HEK293 (cell line): ENCODE results near the gene UPB1.
"Not testable (repeated sequence)": the region's sequence is repeated elsewhere in the genome, so short reads cannot be mapped to it uniquely, and the experiment has no call there.

Source experiments
- CTCF ChIA-PET: fragments of 350-600 bp; formaldehyde crosslinking; extraction: SDS; loops from one replicate; lab custom pipeline; 2021; ENCODE audit warnings: antibody characterized with exemption; lab: Yijun Ruan, JAX
- POLR2A ChIA-PET: fragments of 300-600 bp; formaldehyde crosslinking; extraction: SDS; loops from one replicate; lab custom pipeline; 2020; ENCODE audit warnings: antibody characterized with exemption, inconsistent platforms; lab: Yijun Ruan, JAX
- H3K27ac ChIP-seq: fragments of 200-500 bp; sonication (Bioruptor generic); 2 replicates; pipeline ENCODE4 v1.5.1; 2014; ENCODE audit warnings: low read depth, low read length, control low read depth, inconsistent platforms; ENCODE audit errors: extremely low read depth
- H3K36me3 ChIP-seq, 2 experiments: fragments of 200-500 bp in 1 of 2; sonication (Bioruptor generic) in 1 of 2; 1 replicate in 1 of 2; 2 replicates in 1 of 2; pipeline ENCODE4 v1.5.1; 2014 to 2017; ENCODE audit warnings: inconsistent platforms in 2 of 2, low read length in 2 of 2; ENCODE audit not compliant: control insufficient read depth in 2 of 2, insufficient read depth in 1 of 2
- H3K4me1 ChIP-seq: fragments of 200-500 bp; sonication (Bioruptor generic); 2 replicates; pipeline ENCODE4 v1.5.1; 2014; ENCODE audit warnings: mild to moderate bottlenecking, low read length, inconsistent platforms; ENCODE audit not compliant: control insufficient read depth, insufficient read depth
- H3K4me3 ChIP-seq: 2 replicates; pipeline ENCODE4 v1.5.1; 2011; ENCODE audit warnings: low read depth, mild to moderate bottlenecking, control low read depth, low read length, moderate library complexity
- H3K9me3 ChIP-seq: fragments of 200-500 bp; sonication (Bioruptor generic); 2 replicates; pipeline ENCODE4 v1.5.1; 2014; ENCODE audit warnings: low read depth, low read length, inconsistent platforms; ENCODE audit not compliant: control insufficient read depth, insufficient read depth
- FEZF1 ChIP-seq: fragments of 450-650 bp; formaldehyde crosslinking; IDR thresholded peaks from 2 replicates; pipeline ENCODE4 v1.5.1; 2016; ENCODE audit warnings: missing biosample characterization, missing genetic modification characterization
- RBAK ChIP-seq: fragments of 450-650 bp; formaldehyde crosslinking; IDR thresholded peaks from 2 replicates; pipeline ENCODE4 v1.5.1; 2016; ENCODE audit warnings: missing biosample characterization, missing genetic modification characterization
- SCRT2 ChIP-seq: fragments of 450-650 bp; formaldehyde crosslinking; IDR thresholded peaks from 2 replicates; pipeline ENCODE4 v1.5.1; 2016; ENCODE audit warnings: missing biosample characterization, missing genetic modification characterization
- SP3 ChIP-seq: fragments of 450-650 bp; formaldehyde crosslinking; IDR thresholded peaks from 2 replicates; pipeline ENCODE4 v1.5.1; 2016; ENCODE audit warnings: missing biosample characterization, missing genetic modification characterization
- ZBTB44 ChIP-seq: fragments of 450-650 bp; IDR thresholded peaks from 2 replicates; pipeline ENCODE4 v1.5.1; 2018; ENCODE audit warnings: missing biosample characterization, mild to moderate bottlenecking, missing genetic modification characterization
- ZNF146 ChIP-seq: fragments of 450-650 bp; formaldehyde crosslinking; IDR thresholded peaks from 2 replicates; pipeline ENCODE4 v1.5.1; 2016; ENCODE audit warnings: missing biosample characterization, missing genetic modification characterization
- ZNF302 ChIP-seq: fragments of 450-650 bp; formaldehyde crosslinking; IDR thresholded peaks from 2 replicates; pipeline ENCODE4 v1.5.1; 2016; ENCODE audit warnings: missing biosample characterization, missing genetic modification characterization, low read depth
- ZNF335 ChIP-seq: fragments of 450-650 bp; formaldehyde crosslinking; conservative IDR thresholded peaks from 2 replicates; pipeline ENCODE4 v1.5.1; 2016; ENCODE audit warnings: missing biosample characterization, missing genetic modification characterization
- ZNF366 ChIP-seq: fragments of 450-650 bp; formaldehyde crosslinking; conservative IDR thresholded peaks from 2 replicates; pipeline ENCODE4 v1.5.1; 2016; ENCODE audit warnings: missing biosample characterization, missing genetic modification characterization
- ZNF391 ChIP-seq: fragments of 450-650 bp; formaldehyde crosslinking; IDR thresholded peaks from 2 replicates; pipeline ENCODE4 v1.5.1; 2016; ENCODE audit warnings: low read depth, missing biosample characterization, missing genetic modification characterization, borderline replicate concordance
- ZNF501 ChIP-seq: fragments of 450-650 bp; formaldehyde crosslinking; IDR thresholded peaks from 2 replicates; pipeline ENCODE4 v1.5.1; 2016; ENCODE audit warnings: missing biosample characterization, missing genetic modification characterization
- ZNF664 ChIP-seq: fragments of 450-650 bp; formaldehyde crosslinking; IDR thresholded peaks from 2 replicates; pipeline ENCODE4 v1.5.1; 2016; ENCODE audit warnings: missing biosample characterization, missing genetic modification characterization
- ZNF677 ChIP-seq: fragments of 450-650 bp; IDR thresholded peaks from 2 replicates; pipeline ENCODE4 v1.5.0; 2018; ENCODE audit warnings: missing biosample characterization, mild to moderate bottlenecking, missing genetic modification characterization, moderate library complexity
- TF ChIP-seq, protein P1 (sequence below): fragments of 450-650 bp; formaldehyde crosslinking; IDR thresholded peaks from 2 replicates; pipeline ENCODE4 v1.5.1; 2016; ENCODE audit warnings: missing biosample characterization, missing genetic modification characterization
- TF ChIP-seq, protein P2 (sequence below): fragments of 450-650 bp; formaldehyde crosslinking; IDR thresholded peaks from 2 replicates; pipeline ENCODE4 v1.5.1; 2016; ENCODE audit warnings: missing biosample characterization, missing genetic modification characterization
- TF ChIP-seq, protein P3 (sequence below): fragments of 450-650 bp; formaldehyde crosslinking; conservative IDR thresholded peaks from 2 replicates; pipeline ENCODE4 v1.5.1; 2016; ENCODE audit warnings: low read depth, missing biosample characterization, missing genetic modification characterization

UPB1 gene

DNA sequence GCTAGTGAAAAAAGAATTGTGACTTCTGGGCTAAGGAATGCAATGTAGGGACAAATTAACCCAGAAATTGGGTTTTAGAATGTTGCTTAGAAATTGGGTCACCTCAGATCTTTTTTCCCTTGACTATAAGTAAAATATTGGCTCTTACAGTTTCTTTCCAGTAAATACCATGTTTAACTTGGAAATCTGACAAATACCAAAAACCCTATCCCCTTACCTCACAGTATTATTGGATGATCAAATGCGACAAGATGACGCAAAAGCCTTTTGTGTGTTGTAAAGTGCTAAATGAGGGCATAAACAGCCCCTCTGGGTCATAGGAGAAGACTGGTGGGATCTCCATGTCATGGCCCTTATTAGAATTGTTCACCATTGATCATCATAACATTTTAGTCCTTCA lies 6.1 kb upstream of the UPB1 start (continued):
- TF ChIP-seq, protein P1, sequence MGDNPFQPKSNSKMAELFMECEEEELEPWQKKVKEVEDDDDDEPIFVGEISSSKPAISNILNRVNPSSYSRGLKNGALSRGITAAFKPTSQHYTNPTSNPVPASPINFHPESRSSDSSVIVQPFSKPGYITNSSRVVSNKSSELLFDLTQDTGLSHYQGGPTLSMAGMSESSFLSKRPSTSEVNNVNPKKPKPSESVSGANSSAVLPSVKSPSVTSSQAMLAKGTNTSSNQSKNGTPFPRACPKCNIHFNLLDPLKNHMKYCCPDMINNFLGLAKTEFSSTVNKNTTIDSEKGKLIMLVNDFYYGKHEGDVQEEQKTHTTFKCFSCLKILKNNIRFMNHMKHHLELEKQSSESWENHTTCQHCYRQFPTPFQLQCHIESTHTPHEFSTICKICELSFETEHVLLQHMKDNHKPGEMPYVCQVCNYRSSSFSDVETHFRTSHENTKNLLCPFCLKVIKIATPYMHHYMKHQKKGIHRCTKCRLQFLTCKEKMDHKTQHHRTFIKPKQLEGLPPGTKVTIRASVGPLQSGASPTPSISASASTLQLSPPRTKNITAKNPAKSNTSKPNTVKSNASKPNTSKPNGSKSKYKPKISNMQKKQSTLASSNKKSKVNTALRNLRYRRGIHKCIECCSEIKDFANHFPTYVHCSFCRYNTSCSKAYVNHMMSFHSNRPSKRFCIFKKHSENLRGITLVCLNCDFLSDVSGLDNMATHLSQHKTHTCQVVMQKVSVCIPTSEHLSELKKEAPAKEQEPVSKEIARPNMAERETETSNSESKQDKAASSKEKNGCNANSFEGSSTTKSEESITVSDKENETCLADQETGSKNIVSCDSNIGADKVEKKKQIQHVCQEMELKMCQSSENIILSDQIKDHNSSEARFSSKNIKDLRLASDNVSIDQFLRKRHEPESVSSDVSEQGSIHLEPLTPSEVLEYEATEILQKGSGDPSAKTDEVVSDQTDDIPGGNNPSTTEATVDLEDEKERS (tag by site-specific recombination) = no peak
- TF ChIP-seq SP3 (no peak), ZNF366 (tag by site-specific recombination) (no peak), ZBTB44 (tag by site-specific recombination) (no peak), ZNF302 (no peak), RBAK (tag by site-specific recombination) (no peak)

- H3K4me3 ChIP-seq, H3K4me1 ChIP-seq, H3K36me3 ChIP-seq, H3K27ac ChIP-seq, H3K9me3 ChIP-seq, POLR2A ChIA-PET: not testable (repeated sequence)
- CTCF ChIA-PET = interaction anchor here (1.5 kb wide), 1 partner anchor 14 kb away, joined by 7 read pairs; no protein-coding TSS in a partner anchor
- TF ChIP-seq ZNF146 (tag by site-specific recombination) = peak; percentile 71; the same call in 1 of the 2 replicates
These were observed 5.7 kb upstream of the UPB1 start for GRCh38 chr22:24489434-24489833.

GRCh38 chr22:24492391-24492790 lies 2.7 kb upstream of the UPB1 start:
- no peak overlapping the region for H3K4me3 ChIP-seq
- POLR2A ChIA-PET = no interaction called here
- TF ChIP-seq ZNF664 (tag by site-specific recombination) (no peak), ZNF391 (tag by site-specific recombination) (no peak), ZNF335 (tag by site-specific recombination) (no peak), FEZF1 (tag by site-specific recombination) (no peak), SCRT2 (tag by site-specific recombination) (no peak), ZNF501 (tag by site-specific recombination) (no peak), ZNF677 (tag by site-specific recombination) (no peak)
- TF ChIP-seq, protein P2, sequence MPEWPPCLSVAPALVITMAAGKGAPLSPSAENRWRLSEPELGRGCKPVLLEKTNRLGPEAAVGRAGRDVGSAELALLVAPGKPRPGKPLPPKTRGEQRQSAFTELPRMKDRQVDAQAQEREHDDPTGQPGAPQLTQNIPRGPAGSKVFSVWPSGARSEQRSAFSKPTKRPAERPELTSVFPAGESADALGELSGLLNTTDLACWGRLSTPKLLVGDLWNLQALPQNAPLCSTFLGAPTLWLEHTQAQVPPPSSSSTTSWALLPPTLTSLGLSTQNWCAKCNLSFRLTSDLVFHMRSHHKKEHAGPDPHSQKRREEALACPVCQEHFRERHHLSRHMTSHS (tag by site-specific recombination) = no peak
- TF ChIP-seq, protein P3, sequence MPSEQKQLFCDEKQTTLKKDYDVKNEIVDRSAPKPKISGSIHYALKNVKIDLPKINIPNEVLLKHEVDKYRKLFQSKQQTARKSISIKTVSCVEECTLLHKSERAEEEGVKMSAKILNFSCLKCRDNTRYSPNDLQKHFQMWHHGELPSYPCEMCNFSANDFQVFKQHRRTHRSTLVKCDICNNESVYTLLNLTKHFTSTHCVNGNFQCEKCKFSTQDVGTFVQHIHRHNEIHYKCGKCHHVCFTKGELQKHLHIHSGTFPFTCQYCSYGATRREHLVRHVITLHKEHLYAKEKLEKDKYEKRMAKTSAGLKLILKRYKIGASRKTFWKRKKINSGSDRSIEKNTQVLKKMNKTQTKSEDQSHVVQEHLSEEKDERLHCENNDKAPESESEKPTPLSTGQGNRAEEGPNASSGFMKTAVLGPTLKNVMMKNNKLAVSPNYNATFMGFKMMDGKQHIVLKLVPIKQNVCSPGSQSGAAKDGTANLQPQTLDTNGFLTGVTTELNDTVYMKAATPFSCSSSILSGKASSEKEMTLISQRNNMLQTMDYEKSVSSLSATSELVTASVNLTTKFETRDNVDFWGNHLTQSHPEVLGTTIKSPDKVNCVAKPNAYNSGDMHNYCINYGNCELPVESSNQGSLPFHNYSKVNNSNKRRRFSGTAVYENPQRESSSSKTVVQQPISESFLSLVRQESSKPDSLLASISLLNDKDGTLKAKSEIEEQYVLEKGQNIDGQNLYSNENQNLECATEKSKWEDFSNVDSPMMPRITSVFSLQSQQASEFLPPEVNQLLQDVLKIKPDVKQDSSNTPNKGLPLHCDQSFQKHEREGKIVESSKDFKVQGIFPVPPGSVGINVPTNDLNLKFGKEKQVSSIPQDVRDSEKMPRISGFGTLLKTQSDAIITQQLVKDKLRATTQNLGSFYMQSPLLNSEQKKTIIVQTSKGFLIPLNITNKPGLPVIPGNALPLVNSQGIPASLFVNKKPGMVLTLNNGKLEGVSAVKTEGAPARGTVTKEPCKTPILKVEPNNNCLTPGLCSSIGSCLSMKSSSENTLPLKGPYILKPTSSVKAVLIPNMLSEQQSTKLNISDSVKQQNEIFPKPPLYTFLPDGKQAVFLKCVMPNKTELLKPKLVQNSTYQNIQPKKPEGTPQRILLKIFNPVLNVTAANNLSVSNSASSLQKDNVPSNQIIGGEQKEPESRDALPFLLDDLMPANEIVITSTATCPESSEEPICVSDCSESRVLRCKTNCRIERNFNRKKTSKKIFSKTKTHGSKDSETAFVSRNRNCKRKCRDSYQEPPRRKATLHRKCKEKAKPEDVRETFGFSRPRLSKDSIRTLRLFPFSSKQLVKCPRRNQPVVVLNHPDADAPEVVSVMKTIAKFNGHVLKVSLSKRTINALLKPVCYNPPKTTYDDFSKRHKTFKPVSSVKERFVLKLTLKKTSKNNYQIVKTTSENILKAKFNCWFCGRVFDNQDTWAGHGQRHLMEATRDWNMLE (tag by site-specific recombination) = no peak
- TF ChIP-seq, all 188 proteins: peak for 0
- H3K27ac ChIP-seq = no peak overlapping the region
- CTCF ChIA-PET = interaction anchor here (0.8 to 1.0 kb wide), 2 partner anchors 34 to 75 kb away, joined by 3 to 6 read pairs; no protein-coding TSS in a partner anchor
- no peaks in the 10 kb centered on the region for H3K36me3 ChIP-seq
- no peaks in the 10 kb centered on the region for H3K4me1 ChIP-seq
- H3K9me3 ChIP-seq = no peaks in the 10 kb centered on the region
